Measurements from ENCODE around the gene FAT4. TPM values are rescaled to one million over a fixed set of nuclear protein-coding genes. Genes with fewer than 3 reads are reported as not detected.

The FAT4 gene
- polyA plus RNA-seq, 1 donor from 2014 or later = 5.6 TPM

- Histone ChIP-seq H3K4me3 (ENCODE audit: low read length) (no peak overlapping the region), H2AFZ (ENCODE audit: low read depth, low read length) (no peak overlapping the region), H3K9me2 (ENCODE audit: insufficient read depth, low read length) (no peaks in the 10 kb centered on the region), H4K20me1 (ENCODE audit: insufficient read depth) (no peaks in the 10 kb centered on the region), H3K79me2 (replicated peaks; ENCODE audit: insufficient read depth, low read length) (peaks cover 85% of the 10 kb centered on the region), H3K9me3 (ENCODE audit: low read length) (no peaks in the 10 kb centered on the region), H3K27ac (ENCODE audit: low read length) (no peak overlapping the region), H3F3A (ENCODE audit: insufficient read depth, low read length, poor library complexity, severe bottlenecking) (no peaks in the 10 kb centered on the region), H3K4me2 (ENCODE audit: low read length) (no peak overlapping the region), H3K36me3 (ENCODE audit: insufficient read depth, low read length) (no peaks in the 10 kb centered on the region), H3K27me3 (ENCODE audit: insufficient read depth, low read depth, low read length) (no peaks in the 10 kb centered on the region), H3K9ac (ENCODE audit: low read length) (no peak overlapping the region)
- TF ChIP-seq EZH2 (IDR thresholded peaks at IDR 0.05; ENCODE audit: borderline replicate concordance, insufficient read depth, low read length, poor library complexity, severe bottlenecking) (no peak), SMC3 (conservative IDR thresholded peaks at IDR 0.05; ENCODE audit: poor library complexity) (no peak), POLR2AphosphoS5 (IDR thresholded peaks at IDR 0.05) (no peak), REST (IDR thresholded peaks at IDR 0.05; ENCODE audit: borderline replicate concordance) (no peak), TAF1 (IDR thresholded peaks at IDR 0.05; ENCODE audit: low read depth) (no peak), RAD21 (conservative IDR thresholded peaks at IDR 0.05) (no peak), EP300 (conservative IDR thresholded peaks at IDR 0.05; ENCODE audit: poor library complexity, severe bottlenecking) (no peak), MXI1 (conservative IDR thresholded peaks at IDR 0.05; ENCODE audit: poor library complexity, severe bottlenecking) (no peak), CTCF (IDR thresholded peaks at IDR 0.05; ENCODE audit: poor library complexity, severe bottlenecking) (no peak)
Measured at GRCh38 chr4:125325733-125326132, 11.0 kb downstream of the FAT4 start.

- Histone ChIP-seq H3K79me2 (replicated peaks; ENCODE audit: insufficient read depth, low read length) (peaks cover 58% of the 10 kb centered on the region), H3K4me3 (ENCODE audit: low read length) (no peak overlapping the region), H3K9me3 (ENCODE audit: low read length) (no peaks in the 10 kb centered on the region), H3F3A (ENCODE audit: insufficient read depth, low read length, poor library complexity, severe bottlenecking) (no peaks in the 10 kb centered on the region), H4K20me1 (ENCODE audit: insufficient read depth) (no peaks in the 10 kb centered on the region), H3K4me2 (ENCODE audit: low read length) (no peak overlapping the region), H2AFZ (ENCODE audit: low read depth, low read length) (no peak overlapping the region), H3K9me2 (ENCODE audit: insufficient read depth, low read length) (no peaks in the 10 kb centered on the region), H3K36me3 (ENCODE audit: insufficient read depth, low read length) (no peaks in the 10 kb centered on the region), H3K9ac (ENCODE audit: low read length) (no peak overlapping the region), H3K27ac (ENCODE audit: low read length) (no peak overlapping the region), H3K27me3 (ENCODE audit: insufficient read depth, low read depth, low read length) (no peaks in the 10 kb centered on the region)
- TF ChIP-seq TAF1 (IDR thresholded peaks at IDR 0.05; ENCODE audit: low read depth) (no peak), POLR2AphosphoS5 (IDR thresholded peaks at IDR 0.05) (no peak), MXI1 (conservative IDR thresholded peaks at IDR 0.05; ENCODE audit: poor library complexity, severe bottlenecking) (no peak), CTCF (IDR thresholded peaks at IDR 0.05; ENCODE audit: poor library complexity, severe bottlenecking) (no peak), SMC3 (conservative IDR thresholded peaks at IDR 0.05; ENCODE audit: poor library complexity) (no peak), EP300 (conservative IDR thresholded peaks at IDR 0.05; ENCODE audit: poor library complexity, severe bottlenecking) (no peak), REST (IDR thresholded peaks at IDR 0.05; ENCODE audit: borderline replicate concordance) (no peak), RAD21 (conservative IDR thresholded peaks at IDR 0.05) (no peak), EZH2 (IDR thresholded peaks at IDR 0.05; ENCODE audit: borderline replicate concordance, insufficient read depth, low read length, poor library complexity, severe bottlenecking) (no peak)
Measured at GRCh38 chr4:125331116-125331515, 16.4 kb downstream of the FAT4 start.
